ENCODE results near the gene JPH2.

Gene JPH2

DNA sequence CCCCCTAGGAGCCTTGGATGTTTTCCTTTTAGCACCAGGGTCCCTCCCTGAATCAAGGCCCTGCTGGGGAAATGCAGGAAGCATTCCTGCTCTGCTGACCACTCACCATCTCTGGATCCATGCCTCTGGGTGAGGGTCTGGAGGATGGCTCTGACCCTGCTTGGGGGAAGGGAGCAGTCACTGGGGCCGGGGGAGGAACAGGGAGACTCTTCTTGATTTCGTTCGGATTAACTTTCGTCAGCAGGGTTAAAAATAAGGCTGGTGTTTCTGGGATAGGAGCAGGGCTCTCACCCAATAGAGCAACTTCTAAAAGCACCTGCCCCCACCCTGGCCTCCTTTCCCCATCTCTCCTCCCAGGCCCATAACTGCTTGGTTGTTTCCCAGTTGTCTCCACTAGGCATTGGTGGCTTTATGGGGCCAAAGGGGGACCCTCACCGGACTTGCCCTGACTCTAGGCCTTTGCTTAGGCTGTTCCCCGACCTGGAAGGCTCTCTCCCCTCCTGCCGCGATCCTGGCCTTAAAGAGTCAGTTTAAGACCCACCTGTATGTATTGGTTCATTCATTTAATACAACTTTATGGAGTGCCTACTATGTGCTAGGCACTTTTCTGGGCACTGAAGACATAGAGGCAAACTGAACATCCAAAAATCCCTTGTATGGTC, 63.0 kb downstream of the JPH2 start:
- no peak for DNase-seq

DNA sequence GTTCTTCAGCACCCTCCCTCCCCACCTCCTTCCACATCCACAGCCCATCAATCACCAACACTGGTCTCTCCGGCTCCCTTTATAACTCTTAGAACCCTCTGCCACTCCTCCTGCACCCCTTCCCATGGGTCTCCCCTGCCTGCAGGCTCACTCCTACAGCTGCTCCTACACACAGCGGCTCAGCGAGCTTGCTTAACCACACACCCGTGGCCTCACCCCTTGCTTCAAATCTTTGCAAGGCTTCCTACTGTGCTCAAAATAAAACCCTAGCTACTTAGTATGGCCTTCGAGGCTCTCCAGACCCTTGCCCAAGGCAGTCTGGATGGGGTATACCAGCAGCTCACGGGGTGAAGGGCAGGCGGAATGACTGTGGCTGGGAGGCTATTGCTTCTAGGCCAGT, 63.7 kb downstream of the JPH2 start:
- DNase-seq: no peak

DNA sequence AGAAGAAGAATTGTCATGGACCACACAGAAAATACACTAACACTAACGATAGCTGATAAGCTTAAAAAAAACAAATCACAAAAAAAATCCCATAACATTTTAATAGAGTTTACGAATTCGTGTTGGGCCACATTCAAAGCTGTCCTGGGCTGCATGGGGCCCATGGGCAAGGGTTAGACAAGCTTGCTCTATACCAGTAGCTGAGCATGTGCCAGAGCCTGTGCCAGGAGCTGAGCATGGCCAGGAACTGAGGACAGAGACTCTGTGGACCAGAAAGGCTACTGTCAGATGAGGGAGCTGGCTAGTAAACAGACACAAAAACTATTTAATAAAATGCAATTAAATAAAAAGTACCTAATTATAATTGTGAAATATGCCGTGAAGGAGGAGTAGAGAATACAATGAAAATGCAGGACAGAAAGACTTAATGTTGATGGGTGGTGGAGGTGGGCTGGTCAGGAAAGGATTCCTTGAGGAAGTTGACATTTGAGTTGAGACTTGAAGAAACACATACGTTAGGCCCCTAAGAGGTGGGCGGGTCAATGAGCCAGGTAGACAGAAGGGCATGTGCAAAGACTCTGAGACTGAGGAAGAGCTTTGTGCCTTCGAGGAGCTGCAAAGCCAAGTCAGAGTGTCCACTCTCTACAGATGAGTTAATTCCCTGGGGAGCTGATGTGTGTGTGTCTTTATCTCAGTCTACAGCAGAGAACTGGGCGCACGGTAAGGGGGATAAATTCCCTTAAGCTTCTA, 66.1 kb downstream of the JPH2 start:
- DNase-seq: no peak

DNA sequence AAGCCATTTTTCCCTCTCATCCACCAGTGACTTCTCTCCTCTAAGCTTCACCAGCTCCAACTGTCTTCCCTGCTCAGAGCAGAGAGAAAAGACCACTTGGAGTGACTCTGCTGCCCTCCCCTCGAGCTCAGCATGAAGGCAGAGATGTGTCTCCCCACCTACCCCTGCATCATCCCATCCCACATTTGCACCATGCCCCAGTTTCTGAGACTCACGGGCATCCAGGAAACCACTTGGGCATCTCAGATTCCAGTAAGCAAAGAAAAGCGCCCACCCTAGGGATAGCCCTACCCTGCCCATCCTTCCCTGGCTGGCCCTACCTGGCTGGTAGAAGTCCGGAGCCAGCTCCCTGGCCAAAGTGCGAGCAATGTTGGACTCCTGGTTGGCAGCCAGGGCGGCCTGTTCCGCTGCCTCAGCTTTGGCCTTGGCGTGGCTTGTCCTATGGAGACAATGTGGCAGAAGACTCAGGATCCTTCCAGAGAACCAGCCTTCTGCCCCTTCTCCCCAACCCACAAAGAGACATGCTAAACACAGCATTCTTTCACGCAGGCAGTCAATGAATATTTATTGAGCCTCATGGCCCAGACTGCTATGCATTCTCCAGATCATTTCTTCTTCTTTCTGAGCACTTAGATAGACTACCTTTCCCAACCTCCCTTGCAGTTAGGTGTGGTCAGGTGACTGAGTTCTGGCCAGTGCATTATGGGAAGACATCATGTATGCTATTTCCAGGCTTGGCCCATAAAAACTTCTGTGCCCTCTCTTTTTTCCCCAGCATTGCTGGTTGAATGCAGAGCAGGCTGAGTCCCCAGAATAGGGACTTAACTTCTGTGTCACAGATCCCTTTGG, 68.6 kb downstream of the JPH2 start:
- DNase-seq: no peak

DNA sequence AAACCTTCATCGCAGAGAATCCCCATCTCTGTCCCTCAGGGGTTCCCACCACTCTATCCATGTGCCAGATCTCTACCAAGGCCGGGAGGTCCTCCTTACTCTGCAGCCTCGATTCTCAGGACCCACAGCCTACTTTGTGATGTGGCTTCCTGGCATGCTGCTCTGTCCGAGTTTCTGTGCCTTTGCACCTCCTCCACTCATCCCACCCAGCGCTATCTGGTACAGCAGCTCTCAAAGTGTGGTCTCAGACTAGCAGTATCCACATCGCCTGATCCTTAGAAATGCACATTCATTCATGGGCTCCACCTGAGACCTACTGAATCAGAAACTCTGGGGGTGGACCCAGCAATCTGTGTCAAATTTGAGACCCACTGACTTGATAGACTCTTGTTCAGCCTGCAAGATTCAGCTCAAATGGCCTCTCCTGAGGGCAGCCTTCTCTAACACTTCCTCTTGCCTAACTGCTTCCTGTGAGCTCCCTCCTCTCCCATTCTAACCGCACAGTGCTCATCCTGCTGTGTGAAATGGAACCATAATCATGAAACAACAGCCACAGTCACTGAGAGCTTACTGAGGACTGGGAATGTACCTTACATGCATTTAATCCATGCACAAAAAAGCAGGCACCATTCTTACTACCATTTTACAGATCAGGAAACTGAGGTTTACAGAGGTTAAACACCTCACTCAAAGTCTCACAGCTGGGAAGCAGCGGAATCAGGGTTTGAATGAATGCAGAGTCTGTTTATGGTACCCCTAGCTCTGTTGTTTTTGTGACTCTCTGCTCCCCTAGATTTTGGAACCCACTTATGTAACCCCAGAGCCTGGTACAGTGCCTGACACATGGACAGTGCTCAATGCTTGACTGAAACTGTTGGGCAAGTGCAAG, 69.4 kb downstream of the JPH2 start:
- no peak for DNase-seq

DNA sequence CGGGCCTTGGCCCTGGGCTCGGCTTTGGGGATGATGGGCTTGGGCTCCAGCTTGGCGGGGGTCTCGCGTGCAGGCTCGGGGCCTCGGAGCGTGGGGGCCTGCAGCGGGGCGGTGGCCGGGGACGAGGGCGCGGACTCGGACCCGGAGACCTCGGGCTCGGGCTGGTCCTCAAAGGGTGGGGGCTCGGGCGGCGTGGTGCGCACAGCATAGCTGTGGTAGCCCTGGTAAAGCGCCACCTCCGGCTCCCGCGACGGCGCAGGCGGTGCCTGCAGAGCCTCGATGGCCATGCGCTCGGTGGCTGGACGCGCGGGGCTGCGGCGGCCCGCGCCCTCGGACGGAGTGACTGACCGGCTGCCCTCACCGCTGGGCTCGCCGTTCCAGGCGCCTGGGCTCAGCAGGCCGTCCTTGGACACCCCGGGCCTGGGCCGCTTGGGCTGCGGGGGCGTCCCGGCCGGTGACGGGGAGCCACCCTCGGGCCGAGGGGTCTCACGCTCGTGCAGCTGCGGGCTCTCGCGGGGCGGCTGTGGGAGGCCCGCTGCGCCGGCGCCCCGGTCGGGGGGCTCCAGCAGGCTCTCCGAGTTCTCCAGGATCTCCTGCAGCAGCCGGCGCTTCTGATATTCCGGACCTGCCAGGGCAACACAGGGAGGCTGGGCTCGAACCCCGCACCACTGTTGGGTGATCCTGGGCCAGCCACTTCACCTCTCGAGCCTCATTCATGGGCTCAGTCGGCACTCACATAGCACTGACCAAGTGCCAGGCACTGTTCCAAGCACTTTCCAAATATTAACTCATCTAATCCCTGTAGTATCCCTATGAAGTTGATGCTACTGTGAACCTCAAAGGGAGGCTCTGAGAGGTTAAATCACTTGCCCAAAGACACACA, 71.0 kb downstream of the JPH2 start:
- no peak for DNase-seq

DNA sequence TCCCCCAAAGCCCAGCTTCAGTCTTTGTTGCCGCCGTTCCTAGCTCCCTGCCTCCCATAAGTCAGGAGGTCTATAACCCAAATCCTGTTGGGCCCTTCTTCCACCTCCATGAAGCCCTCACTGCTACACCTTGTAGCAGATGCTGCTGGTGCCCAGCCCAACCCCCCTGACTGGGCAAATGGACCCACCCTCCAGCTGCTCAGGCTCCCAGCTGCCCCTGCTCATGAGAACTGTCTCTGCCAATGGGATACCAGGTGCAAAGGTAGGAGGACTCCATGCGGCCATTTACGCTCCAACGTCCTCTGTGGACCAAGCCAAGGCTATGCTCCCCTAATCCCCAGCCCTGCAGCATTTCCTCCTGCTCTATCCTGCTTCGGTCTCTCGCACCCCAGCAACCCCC, 71.8 kb downstream of the JPH2 start:
- no peak for DNase-seq

DNA sequence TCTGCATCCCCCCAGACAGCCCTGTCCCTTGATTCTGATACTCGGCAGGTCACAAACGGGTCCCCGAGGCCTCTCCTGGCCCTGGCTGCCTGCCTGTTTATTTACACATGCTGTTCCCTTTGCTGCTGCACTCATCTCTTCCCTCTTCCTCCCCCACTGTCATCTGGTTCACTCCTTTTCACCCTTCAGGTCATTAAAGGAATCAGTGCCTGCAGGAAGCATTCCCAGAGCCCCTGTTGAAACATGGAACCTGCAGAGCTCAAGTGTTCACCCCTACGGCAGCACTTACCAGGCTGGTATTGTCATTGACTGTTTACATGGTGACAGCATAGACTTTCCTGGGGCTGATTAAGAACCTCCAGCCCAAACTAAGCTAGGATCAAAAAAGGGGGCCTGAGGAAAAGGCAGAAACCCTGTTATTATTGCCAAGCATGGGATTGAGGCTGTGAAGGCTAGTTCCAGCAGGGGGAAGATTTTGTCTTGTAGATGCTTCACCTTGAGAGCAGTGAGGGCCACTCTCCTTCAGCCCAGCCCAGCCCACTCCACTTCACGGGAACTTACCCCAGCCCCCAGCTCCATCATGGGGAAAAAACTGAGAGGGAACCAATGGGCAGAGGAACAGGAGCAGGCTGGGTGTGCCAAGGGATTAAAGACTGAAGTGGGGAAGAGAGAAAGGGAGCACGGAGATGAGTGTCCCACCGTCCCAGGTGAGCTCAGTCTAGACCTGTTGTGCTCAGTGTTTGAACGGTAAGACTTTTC, 73.2 kb downstream of the JPH2 start:
- DNase-seq: no peak

DNA sequence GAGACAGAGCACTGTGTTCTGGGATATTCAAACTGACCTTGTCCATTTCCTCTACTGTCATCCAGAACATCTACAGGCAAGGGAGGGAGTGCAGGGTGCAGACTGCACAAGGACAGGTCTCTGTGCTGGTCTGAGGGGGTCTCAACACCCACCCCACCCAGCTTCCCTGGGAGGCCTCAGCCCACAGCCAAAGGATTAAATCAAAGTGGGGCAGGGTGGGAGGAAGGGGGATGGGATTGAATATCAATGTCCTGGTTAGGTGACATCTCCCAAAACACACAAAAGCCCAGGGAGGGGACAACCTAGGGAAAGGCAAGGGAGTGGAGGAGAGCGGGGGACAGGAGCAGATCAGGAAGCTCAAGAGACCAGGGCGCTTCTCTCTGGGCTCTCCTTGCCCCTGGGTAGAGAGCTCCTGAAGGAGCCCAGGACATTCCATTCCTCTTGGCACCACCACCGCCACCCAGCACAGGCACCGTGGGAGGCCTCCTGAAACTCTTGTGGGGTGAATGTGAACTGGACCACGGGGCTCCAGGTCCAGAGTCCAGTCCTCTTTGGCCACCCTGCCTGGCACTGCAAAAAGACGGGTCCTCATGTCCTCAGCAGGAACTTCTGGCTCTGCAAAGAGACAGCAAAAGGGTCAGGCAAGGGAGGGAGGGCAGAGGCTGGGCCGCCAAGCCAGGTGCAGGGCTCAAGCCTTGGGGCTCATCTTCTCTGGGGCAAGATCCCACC, 73.9 kb downstream of the JPH2 start:
- no peak for DNase-seq

DNA sequence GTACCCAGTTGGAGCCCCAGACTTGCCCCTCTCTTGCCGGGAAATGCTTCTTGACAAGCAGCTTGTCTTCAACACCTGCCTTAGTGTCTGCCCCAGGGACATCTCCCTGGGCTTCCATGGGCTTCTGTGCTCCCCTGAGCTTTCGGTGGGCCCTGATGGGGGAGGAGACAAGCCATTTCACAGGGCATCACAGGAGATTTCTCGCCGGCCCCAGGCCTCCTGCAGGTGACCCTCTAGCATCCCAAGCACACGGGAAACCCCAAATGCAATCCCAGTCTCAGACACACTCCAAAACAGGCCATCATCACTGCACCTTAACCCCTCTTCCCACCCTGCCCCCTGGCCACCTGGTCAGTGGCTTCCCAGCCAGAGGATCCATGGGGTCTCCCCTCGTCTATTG, 74.5 kb downstream of the JPH2 start:
- DNase-seq: no peak

DNA sequence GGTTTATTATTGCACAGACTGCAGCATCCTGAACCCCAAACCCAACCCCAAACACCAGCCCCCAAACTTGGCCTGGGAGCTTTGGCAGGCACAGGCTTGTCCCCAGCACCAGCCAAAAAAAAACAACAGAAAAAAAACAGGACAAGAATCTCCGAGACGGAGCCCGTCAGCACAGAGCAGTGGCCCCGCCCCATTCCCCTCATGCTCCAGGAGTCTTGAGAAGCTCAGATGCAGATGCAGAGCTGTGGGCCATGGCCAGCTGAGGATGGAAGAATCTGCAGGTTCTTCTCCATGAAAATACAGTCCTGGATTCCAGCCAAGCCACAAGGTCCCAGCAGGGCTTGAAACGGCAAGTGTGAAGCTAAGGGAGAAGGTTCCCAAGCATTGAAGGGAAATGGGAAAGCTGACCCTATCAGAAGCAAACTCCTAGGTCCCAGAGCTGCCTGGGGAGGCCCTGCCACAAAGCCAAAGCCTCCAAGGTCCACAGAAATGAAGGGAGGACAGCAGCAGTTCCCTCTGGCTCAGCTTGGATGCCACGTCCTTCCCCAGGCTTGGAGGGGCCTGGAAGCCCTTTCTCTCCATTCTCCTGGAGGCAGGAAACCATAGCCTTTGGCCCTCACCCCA, 75.2 kb downstream of the JPH2 start:
- DNase-seq: no peak

DNA sequence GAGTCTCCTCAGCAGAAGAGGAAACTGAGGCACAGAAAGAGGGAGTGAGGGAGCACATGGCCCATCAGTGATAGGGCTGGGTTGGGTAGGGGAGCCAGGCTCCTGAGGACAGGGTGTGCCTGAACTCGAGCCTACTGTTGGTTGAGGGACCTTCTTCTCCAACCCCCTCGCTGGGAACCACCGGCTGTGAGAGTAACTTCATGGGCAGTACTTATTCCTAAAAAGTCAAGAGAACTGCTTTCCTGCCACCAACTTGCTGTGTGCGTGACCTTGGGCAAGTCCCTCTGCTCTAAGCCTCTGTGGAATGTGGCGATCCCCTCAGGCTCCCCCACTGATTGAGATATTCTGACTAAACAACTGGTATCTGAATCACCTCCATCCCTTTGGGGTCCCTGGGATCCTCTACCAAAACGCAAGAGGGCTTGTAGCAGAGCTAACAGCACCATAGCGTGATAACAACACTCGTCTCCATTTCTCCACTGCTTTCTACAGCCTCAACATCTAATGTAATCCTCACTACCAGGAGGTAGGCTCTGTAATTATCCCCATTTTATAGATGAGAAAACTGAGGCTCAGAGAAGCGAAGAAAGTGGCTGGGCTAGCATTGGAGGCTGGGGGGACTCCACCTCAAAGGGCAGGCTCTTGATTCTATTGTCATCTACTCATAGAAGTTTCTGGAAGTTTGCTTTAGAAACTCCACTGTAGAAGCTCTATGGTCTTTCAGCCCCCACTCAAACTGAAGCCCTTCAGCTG, 76.0 kb downstream of the JPH2 start:
- no peak for DNase-seq

DNA sequence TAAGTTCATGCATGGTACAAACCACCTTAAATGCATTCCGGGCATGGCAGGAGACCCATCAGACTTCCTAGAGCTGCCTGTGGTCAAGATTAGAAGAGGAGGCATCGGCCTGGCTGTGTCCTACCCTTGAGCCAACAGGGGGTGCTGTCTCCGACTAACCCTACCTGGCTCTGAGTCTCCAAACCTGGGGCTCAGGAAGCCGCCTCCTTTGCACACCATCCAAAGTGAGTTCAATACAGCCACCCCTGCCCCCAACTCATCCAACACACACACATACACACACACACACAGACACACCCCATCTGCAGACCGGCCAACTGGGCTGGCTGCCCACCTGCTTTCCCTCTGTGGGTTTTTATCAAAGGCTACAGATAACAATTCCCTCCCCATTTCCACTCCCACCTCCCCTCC, 77.0 kb downstream of the JPH2 start:
- no peak for DNase-seq

DNA sequence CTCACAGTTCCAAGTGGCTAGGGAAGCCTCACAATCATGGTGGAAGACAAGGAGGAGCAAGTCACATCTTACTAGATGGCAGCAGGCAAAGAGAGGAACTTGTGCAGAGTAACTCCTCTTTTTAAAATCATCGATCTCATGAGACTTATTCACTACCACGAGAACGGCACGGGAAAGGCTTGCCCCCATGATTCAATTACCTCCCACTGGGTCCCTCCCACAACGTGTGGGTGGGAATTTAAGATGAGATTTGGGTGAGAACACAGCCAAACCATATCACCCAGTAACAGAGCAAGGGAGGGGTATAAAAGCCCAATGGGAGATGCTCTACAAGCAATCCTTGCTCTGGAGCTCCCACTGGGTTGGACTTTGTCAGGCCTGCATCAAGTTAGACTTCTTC, 80.4 kb downstream of the JPH2 start:
- no peak for DNase-seq

DNA sequence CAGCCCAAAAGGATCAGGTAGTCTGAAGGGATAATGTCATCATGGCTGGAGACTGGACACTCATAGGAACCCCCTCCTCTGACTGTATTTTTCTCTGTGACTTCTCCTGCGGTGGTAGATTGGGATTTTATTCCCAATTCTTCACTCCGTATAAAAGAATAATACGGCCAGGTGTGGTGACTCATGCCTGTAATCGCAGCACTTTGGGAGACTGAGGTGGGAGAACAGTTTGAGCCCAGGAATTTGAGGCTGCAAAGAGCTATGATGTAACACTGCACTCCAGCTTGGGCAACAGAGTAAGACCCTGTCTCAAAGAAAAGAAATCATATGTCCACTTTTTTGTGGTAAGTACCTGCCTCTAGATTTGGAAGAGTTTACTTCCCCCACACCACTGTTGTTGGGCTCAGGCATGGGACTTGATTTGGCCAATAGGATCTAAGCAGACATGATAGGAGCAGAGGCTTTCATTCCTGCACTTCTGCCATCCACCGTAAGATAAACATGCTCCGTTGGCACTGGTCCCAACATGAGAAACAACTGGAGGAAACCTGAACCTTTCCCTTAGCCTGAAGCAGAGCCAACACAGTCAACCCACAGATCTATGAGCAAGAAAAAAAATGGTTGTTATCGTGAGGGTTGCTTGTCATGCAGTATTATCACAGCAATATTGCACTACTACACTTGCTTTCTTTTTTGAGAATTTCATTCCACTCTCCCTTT, 82.0 kb downstream of the JPH2 start:
- no peak for DNase-seq

DNA sequence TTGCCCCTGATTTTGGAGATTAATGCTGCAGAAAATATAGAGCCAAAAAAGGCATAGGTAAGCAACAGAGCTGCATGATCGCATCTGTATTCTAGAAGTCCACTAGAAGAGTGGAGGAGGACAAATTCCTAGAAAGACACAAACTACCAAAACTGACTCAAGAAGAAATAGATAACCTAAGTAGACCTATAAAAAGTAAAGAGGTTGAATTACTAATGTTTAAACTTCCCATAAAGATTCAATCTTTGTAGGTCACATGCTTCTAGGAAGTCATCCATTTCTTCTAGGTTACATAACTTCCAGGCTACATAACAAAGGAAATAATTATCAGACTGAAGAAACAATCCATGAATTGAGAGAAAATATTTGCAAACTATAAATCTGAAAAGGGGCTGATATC, 84.4 kb downstream of the JPH2 start:
- no peak for DNase-seq

DNA sequence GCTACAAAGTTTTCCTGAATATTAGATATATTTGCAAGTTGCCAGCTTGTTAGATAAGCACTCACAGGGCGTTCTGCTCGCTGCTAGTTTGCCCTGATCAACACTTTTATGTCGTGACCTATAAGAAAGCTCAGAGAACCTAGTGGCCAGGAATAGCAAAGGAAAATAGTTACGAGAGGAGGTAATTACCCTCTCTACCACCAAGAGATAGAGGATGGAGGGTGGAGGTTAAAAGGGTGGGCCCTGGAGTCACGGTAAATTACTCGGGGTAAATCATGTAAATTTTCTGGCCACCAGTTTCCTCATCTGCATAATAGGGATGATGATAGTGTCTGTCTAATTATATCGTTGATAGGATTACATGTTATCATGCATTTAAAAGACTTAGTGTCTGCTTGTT, 87.2 kb downstream of the JPH2 start:
- no peak for DNase-seq

DNA sequence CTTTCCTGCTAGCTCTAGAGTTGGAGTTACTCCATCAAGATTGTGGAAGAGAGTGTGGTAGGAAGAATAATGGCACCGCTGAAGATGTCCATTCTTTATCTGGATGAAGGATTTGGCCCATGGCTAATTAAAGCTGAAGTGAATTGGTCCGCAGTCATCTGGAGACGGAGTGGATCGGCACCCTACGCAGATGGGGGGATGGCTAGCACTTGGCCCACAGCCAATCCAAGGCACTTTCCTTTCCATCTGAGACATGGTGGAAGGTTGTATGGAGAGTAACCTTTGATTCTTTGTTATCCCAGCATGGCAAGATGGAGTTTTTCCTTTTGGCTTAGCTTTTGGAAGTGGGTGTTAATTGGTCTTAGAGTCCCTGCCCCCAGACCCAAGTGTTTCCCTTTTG, 88.3 kb downstream of the JPH2 start:
- DNase-seq: no peak

All from CD4-positive, alpha-beta T cell treated with Interleukin-10 for 1 hour (primary cell).